D721Med (cell line): ENCODE measurements around the gene SCLT1.
"Not testable (repeated sequence)": the region's sequence is repeated elsewhere in the genome, so short reads cannot be mapped to it uniquely, and the experiment has no call there.

Experiments
- DNase-seq: peaks from one replicate; pipeline ENCODE4 v3.0.0; 2011; ENCODE audit warnings: low spot score; ENCODE audit not compliant: insufficient read length
- FAIRE-seq: peaks from 2 replicates; lab custom pipeline; 2011; peaks lifted over from hg19 to GRCh38; lab: Jason Lieb, UNC
- TF ChIP-seq, protein P1 (sequence below): IDR thresholded peaks from 2 replicates; pipeline ENCODE4 v1.5.1; 2012; ENCODE audit warnings: mild to moderate bottlenecking, control low read depth; ENCODE audit not compliant: insufficient read depth; ENCODE audit errors: missing control alignments

The SCLT1 gene

DNA sequence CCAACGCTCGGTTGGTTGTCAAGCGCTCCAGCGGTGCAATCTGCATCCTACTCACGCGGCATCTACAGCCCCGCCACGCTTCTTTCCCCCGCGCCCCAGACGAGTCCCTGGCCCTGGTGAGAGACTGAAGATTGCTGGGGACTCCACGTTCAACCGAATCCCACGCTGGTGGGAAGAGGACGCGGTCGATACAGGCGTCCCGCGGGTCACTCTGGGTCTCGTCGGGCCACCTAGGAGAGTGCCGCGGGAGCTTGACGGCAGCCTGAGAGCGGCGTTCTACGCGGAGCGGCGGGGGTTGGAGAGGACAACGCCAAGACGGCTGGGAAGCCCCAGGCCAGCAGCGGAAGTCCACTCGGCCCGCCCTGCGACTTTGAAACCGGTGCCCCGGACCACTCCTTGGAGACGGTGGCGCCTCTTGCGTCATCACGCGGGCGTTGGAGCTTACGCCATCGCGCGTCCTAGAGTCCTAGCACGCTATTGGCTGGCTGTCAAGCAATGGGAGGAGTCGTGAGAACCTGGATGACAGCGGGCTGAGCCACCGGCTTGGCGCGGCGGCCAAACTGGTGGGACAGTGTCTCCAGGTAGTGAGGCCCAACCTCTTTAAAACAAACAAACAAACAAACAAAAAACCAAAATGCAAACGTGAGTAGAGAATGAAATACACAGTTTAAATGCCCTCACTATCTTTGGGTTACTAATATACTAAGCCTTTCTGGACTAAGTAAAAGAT, at the start of gene SCLT1:
Gene SCLT1, minus strand, starts transcription at position 349 of the 730 bp plus-strand sequence. CDS start 436 bp downstream, outside the sequence.
- FAIRE-seq = peak; percentile 71
- peak; percentile 58 for DNase-seq
- TF ChIP-seq, protein P1, sequence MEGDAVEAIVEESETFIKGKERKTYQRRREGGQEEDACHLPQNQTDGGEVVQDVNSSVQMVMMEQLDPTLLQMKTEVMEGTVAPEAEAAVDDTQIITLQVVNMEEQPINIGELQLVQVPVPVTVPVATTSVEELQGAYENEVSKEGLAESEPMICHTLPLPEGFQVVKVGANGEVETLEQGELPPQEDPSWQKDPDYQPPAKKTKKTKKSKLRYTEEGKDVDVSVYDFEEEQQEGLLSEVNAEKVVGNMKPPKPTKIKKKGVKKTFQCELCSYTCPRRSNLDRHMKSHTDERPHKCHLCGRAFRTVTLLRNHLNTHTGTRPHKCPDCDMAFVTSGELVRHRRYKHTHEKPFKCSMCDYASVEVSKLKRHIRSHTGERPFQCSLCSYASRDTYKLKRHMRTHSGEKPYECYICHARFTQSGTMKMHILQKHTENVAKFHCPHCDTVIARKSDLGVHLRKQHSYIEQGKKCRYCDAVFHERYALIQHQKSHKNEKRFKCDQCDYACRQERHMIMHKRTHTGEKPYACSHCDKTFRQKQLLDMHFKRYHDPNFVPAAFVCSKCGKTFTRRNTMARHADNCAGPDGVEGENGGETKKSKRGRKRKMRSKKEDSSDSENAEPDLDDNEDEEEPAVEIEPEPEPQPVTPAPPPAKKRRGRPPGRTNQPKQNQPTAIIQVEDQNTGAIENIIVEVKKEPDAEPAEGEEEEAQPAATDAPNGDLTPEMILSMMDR = no peak

GRCh38 chr4:129140521-129140920, 47.2 kb upstream of the SCLT1 start:
- TF ChIP-seq, protein P1 = peak; percentile 29
- DNase-seq = no peak
- FAIRE-seq = no peak

GRCh38 chr4:129138810-129139496, 45.6 kb upstream of the SCLT1 start:
- no peak for FAIRE-seq
- DNase-seq = no peak
- TF ChIP-seq, protein P1 = no peak

GRCh38 chr4:129136433-129136832, 43.1 kb upstream of the SCLT1 start:
- DNase-seq = no peak
- TF ChIP-seq, protein P1 = no peak
- no peak for FAIRE-seq

GRCh38 chr4:129131343-129131742, 38.0 kb upstream of the SCLT1 start:
- FAIRE-seq (no peak), DNase-seq (no peak)
- TF ChIP-seq, protein P1 = no peak

DNA sequence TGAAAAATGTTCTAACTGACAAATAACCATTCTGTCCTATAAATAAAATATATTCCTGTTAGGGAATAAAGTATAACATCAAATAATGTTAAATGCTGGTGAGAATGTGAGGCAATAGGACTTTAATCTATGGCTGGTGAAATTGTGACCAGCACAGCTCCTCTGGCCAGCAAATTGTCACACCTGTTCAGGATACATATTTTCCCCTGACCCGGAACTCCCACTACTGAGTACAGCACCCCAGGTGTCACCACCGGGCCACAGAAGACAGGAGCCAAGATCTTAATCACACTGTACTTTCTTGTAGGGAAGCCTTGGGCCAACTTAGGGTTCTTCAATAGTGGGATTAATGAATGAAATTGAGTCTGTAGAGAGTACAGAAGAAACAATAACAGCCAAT, 35.8 kb upstream of the SCLT1 start:
- no peak for DNase-seq
- FAIRE-seq = no peak
- TF ChIP-seq, protein P1 = no peak

- FAIRE-seq, DNase-seq: not testable (repeated sequence)
Measured at GRCh38 chr4:129126614-129127013, 33.3 kb upstream of the SCLT1 start.
